Loucy (cell line): Measurements from ENCODE around the gene MTREX.

Experiments
- H2AFZ ChIP-seq: fragments of 200-600 bp; sonication (generic); 2 replicates; pipeline ENCODE4 v1.6.0; 2016; ENCODE audit warnings: antibody characterized with exemption, mild to moderate bottlenecking, low read length, moderate library complexity
- H3F3A ChIP-seq: fragments of 200-600 bp; 2 replicates; pipeline ENCODE4 v1.6.0; 2016; ENCODE audit warnings: antibody characterized with exemption, low read depth, mild to moderate bottlenecking
- H3K27me3 ChIP-seq: fragments of 200-600 bp; sonication (generic); 2 replicates; pipeline ENCODE4 v1.6.1; 2014; ENCODE audit warnings: low read length, mild to moderate bottlenecking; ENCODE audit not compliant: insufficient read depth, poor library complexity, severe bottlenecking
- H3K36me3 ChIP-seq: fragments of 200-600 bp; sonication (generic); 2 replicates; pipeline ENCODE4 v1.6.1; 2016; ENCODE audit warnings: low read length; ENCODE audit not compliant: insufficient read depth
- H3K4me1 ChIP-seq: fragments of 200-600 bp; sonication (generic); 2 replicates; pipeline ENCODE4 v1.5.1; 2014; ENCODE audit warnings: low read length, mild to moderate bottlenecking; ENCODE audit not compliant: insufficient read depth, poor library complexity, severe bottlenecking
- H3K4me2 ChIP-seq: fragments of 200-600 bp; sonication (generic); 2 replicates; pipeline ENCODE4 v1.6.0; 2014; ENCODE audit warnings: antibody characterized with exemption, low read length, low read depth, mild to moderate bottlenecking; ENCODE audit not compliant: poor library complexity, severe bottlenecking
- H3K4me3 ChIP-seq: fragments of 200-600 bp; sonication (generic); 2 replicates; pipeline ENCODE4 v1.5.1; 2014; ENCODE audit warnings: low read length, mild to moderate bottlenecking, mixed read lengths; ENCODE audit not compliant: poor library complexity, severe bottlenecking
- H3K79me2 ChIP-seq: fragments of 200-600 bp; sonication (generic); 2 replicates; pipeline ENCODE4 v1.6.1; 2014; ENCODE audit warnings: low read length; ENCODE audit not compliant: insufficient read depth
- H3K9ac ChIP-seq: fragments of 200-600 bp; sonication (generic); 2 replicates; pipeline ENCODE4 v1.6.0; 2014; ENCODE audit warnings: mild to moderate bottlenecking, low read depth, low read length, moderate library complexity; ENCODE audit not compliant: poor library complexity, severe bottlenecking
- H3K9me2 ChIP-seq: fragments of 200-600 bp; sonication (generic); replicated peaks from 2 replicates; pipeline ENCODE4 v1.6.1; 2016; ENCODE audit warnings: low read depth, low read length, mixed read lengths
- H3K9me3 ChIP-seq: fragments of 200-600 bp; sonication (generic); 2 replicates; pipeline ENCODE4 v1.6.1; 2014; ENCODE audit warnings: mild to moderate bottlenecking, antibody characterized with exemption, low read length, low read depth; ENCODE audit not compliant: insufficient read depth
- H4K20me1 ChIP-seq: fragments of 200-600 bp; sonication (generic); 2 replicates; pipeline ENCODE4 v1.6.0; 2014; ENCODE audit warnings: antibody characterized with exemption, low read length, mild to moderate bottlenecking; ENCODE audit not compliant: insufficient read depth, poor library complexity, severe bottlenecking
- EZH2phosphoT487 ChIP-seq: fragments of 200-600 bp; IDR thresholded peaks from 2 replicates; pipeline ENCODE4 v1.6.1; 2018; ENCODE audit warnings: antibody characterized with exemption, mild to moderate bottlenecking, moderate library complexity, borderline replicate concordance
- TF ChIP-seq, protein P1 (sequence below): fragments of 200-600 bp; sonication (generic); conservative IDR thresholded peaks from 2 replicates; pipeline ENCODE4 v1.5.1; 2014; ENCODE audit warnings: mild to moderate bottlenecking, antibody characterized with exemption, low read length

Gene MTREX

DNA sequence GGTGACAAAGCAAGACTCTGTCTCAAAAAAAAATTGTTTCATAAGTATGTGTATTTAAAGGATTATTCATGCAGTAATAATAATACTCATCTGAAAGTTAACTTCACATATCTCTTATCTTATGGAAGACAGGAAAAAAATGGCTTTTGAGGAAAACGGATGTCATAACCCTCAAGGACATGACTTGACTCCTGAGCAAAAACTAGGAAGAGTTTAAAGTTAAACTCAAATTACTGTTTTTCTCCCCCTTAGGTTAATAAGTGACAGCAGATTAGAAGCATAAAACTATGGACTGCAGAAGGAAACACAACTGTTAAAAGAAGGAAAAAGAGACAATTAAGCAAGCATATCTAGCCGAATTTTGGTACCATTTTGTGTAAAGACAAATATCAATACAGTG, 16.8 kb upstream of the MTREX start:
- H3K4me1 ChIP-seq, result peaks cover 4% of the 10 kb centered on the region
- H3K36me3 ChIP-seq, result peaks cover 73% of the 10 kb centered on the region; the same call in 1 of the 2 replicates
- H4K20me1 ChIP-seq, result no peaks in the 10 kb centered on the region
- no peaks in the 10 kb centered on the region for H3K9me3 ChIP-seq
- H3K27me3 ChIP-seq, result no peaks in the 10 kb centered on the region
- no peak overlapping the region for H2AFZ ChIP-seq
- no peaks in the 10 kb centered on the region for H3F3A ChIP-seq
- H3K79me2 ChIP-seq, result no peaks in the 10 kb centered on the region
- no peak overlapping the region for H3K4me2 ChIP-seq
- H3K9ac ChIP-seq, result no peak overlapping the region
- no peak for TF ChIP-seq EZH2phosphoT487
- TF ChIP-seq, protein P1, sequence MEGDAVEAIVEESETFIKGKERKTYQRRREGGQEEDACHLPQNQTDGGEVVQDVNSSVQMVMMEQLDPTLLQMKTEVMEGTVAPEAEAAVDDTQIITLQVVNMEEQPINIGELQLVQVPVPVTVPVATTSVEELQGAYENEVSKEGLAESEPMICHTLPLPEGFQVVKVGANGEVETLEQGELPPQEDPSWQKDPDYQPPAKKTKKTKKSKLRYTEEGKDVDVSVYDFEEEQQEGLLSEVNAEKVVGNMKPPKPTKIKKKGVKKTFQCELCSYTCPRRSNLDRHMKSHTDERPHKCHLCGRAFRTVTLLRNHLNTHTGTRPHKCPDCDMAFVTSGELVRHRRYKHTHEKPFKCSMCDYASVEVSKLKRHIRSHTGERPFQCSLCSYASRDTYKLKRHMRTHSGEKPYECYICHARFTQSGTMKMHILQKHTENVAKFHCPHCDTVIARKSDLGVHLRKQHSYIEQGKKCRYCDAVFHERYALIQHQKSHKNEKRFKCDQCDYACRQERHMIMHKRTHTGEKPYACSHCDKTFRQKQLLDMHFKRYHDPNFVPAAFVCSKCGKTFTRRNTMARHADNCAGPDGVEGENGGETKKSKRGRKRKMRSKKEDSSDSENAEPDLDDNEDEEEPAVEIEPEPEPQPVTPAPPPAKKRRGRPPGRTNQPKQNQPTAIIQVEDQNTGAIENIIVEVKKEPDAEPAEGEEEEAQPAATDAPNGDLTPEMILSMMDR, result no peak
- H3K4me3 ChIP-seq, result no peak overlapping the region
- H3K9me2 ChIP-seq, result no peaks in the 10 kb centered on the region

DNA sequence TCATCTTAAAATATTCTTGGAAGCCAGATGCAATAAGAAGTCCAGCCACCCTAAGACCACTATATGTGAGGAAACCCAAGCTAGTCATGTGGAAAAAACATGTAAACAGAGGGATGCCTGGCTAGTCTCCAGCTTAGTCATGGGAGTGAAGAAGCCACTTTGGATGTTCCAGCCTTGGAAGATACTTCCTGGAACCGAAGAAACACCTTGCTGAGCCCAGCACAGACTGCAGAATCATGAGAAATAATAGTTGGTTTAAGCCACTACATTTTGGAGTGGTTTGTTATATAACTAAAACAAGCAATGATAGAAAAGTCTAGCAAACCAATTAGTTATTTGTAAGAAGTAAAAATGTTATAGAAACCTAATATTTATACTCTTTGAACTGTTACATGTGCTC, 12.9 kb upstream of the MTREX start:
- peaks cover 3% of the 10 kb centered on the region; the same call in 1 of the 2 replicates for H3K79me2 ChIP-seq
- no peak overlapping the region for H3K4me2 ChIP-seq
- H3K36me3 ChIP-seq, result peaks cover 63% of the 10 kb centered on the region; the same call in 1 of the 2 replicates
- H3K27me3 ChIP-seq, result no peaks in the 10 kb centered on the region
- H3K4me3 ChIP-seq, result no peak overlapping the region
- no peak overlapping the region for H3K9ac ChIP-seq
- H3K4me1 ChIP-seq, result no peaks in the 10 kb centered on the region
- H4K20me1 ChIP-seq, result no peaks in the 10 kb centered on the region
- no peak overlapping the region for H2AFZ ChIP-seq
- no peaks in the 10 kb centered on the region for H3F3A ChIP-seq
- H3K9me2 ChIP-seq, result no peaks in the 10 kb centered on the region
- H3K9me3 ChIP-seq, result no peaks in the 10 kb centered on the region
- TF ChIP-seq EZH2phosphoT487, result no peak
- TF ChIP-seq, protein P1, result no peak

DNA sequence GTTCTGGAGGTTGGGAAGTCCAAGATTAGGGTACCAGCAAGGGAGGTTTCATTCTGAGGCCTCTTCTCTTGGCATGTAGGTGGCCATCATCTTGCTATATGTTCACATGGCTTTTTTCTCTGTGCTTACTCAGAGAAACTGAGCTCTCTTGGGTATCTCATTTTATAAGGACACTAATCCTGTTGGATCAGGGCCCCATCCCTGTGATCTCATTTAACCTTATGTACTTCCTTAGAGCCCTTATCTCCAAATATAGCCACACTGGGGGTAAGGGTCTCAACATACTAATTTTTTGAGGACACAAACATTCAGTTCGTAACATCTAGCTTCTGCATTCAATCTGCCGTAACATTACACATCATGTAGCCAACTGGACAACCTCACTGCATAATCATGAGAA, 6.9 kb upstream of the MTREX start:
- peaks cover 30% of the 10 kb centered on the region for H3K4me1 ChIP-seq
- TF ChIP-seq, protein P1, result no peak
- no peak for TF ChIP-seq EZH2phosphoT487
- no peaks in the 10 kb centered on the region for H3K9me3 ChIP-seq
- no peak overlapping the region for H3K9ac ChIP-seq
- no peak overlapping the region for H3K4me2 ChIP-seq
- H3K36me3 ChIP-seq, result peaks cover 10% of the 10 kb centered on the region; the same call in 1 of the 2 replicates
- H2AFZ ChIP-seq, result no peak overlapping the region
- H3K4me3 ChIP-seq, result no peak overlapping the region
- H3F3A ChIP-seq, result no peaks in the 10 kb centered on the region
- no peaks in the 10 kb centered on the region for H3K9me2 ChIP-seq
- H3K27me3 ChIP-seq, result no peaks in the 10 kb centered on the region
- peaks cover 14% of the 10 kb centered on the region for H4K20me1 ChIP-seq
- H3K79me2 ChIP-seq, result peaks cover 56% of the 10 kb centered on the region
